HEK293 (cell line): ENCODE results near the gene NSUN6.
"Not testable (repeated sequence)": the region's sequence is repeated elsewhere in the genome, so short reads cannot be mapped to it uniquely, and the experiment has no call there.

Experiments used
- CTCF ChIA-PET: fragments of 350-600 bp; formaldehyde crosslinking; extraction: SDS; loops from one replicate; lab custom pipeline; 2021; ENCODE audit warnings: antibody characterized with exemption; lab: Yijun Ruan, JAX
- POLR2A ChIA-PET: fragments of 300-600 bp; formaldehyde crosslinking; extraction: SDS; loops from one replicate; lab custom pipeline; 2020; ENCODE audit warnings: antibody characterized with exemption, inconsistent platforms; lab: Yijun Ruan, JAX
- H3K27ac ChIP-seq: fragments of 200-500 bp; sonication (Bioruptor generic); 2 replicates; pipeline ENCODE4 v1.5.1; 2014; ENCODE audit warnings: low read depth, low read length, control low read depth, inconsistent platforms; ENCODE audit errors: extremely low read depth
- H3K36me3 ChIP-seq, 2 experiments: fragments of 200-500 bp in 1 of 2; sonication (Bioruptor generic) in 1 of 2; 1 replicate in 1 of 2; 2 replicates in 1 of 2; pipeline ENCODE4 v1.5.1; 2014 to 2017; ENCODE audit warnings: inconsistent platforms in 2 of 2, low read length in 2 of 2; ENCODE audit not compliant: control insufficient read depth in 2 of 2, insufficient read depth in 1 of 2
- H3K4me1 ChIP-seq: fragments of 200-500 bp; sonication (Bioruptor generic); 2 replicates; pipeline ENCODE4 v1.5.1; 2014; ENCODE audit warnings: mild to moderate bottlenecking, low read length, inconsistent platforms; ENCODE audit not compliant: control insufficient read depth, insufficient read depth
- H3K4me3 ChIP-seq: 2 replicates; pipeline ENCODE4 v1.5.1; 2011; ENCODE audit warnings: low read depth, mild to moderate bottlenecking, control low read depth, low read length, moderate library complexity
- H3K9me3 ChIP-seq: fragments of 200-500 bp; sonication (Bioruptor generic); 2 replicates; pipeline ENCODE4 v1.5.1; 2014; ENCODE audit warnings: low read depth, low read length, inconsistent platforms; ENCODE audit not compliant: control insufficient read depth, insufficient read depth
- IKZF3 ChIP-seq: fragments of 450-650 bp; IDR thresholded peaks from 2 replicates; pipeline ENCODE4 v1.5.0; 2018; ENCODE audit warnings: missing biosample characterization, mild to moderate bottlenecking, missing genetic modification characterization, moderate library complexity
- INSM2 ChIP-seq: fragments of 450-650 bp; formaldehyde crosslinking; IDR thresholded peaks from 2 replicates; pipeline ENCODE4 v1.5.1; 2016; ENCODE audit warnings: missing biosample characterization, missing genetic modification characterization
- KLF10 ChIP-seq: fragments of 450-650 bp; IDR thresholded peaks from 2 replicates; pipeline ENCODE4 v1.5.1; 2018; ENCODE audit warnings: missing biosample characterization, mild to moderate bottlenecking, missing genetic modification characterization
- OVOL3 ChIP-seq: fragments of 450-650 bp; formaldehyde crosslinking; IDR thresholded peaks from 2 replicates; pipeline ENCODE4 v1.5.1; 2016; ENCODE audit warnings: missing biosample characterization, missing genetic modification characterization
- PATZ1 ChIP-seq: fragments of 450-650 bp; formaldehyde crosslinking; IDR thresholded peaks from 2 replicates; pipeline ENCODE4 v1.5.1; 2016; ENCODE audit warnings: missing biosample characterization, missing genetic modification characterization
- YY1 ChIP-seq: fragments of 450-650 bp; formaldehyde crosslinking; IDR thresholded peaks from 2 replicates; pipeline ENCODE4 v1.5.1; 2018; ENCODE audit warnings: missing biosample characterization, missing genetic modification characterization
- ZBTB48 ChIP-seq: fragments of 450-650 bp; formaldehyde crosslinking; IDR thresholded peaks from 2 replicates; pipeline ENCODE4 v1.5.1; 2016; ENCODE audit warnings: missing biosample characterization, missing genetic modification characterization
- ZNF140 ChIP-seq: fragments of 450-650 bp; formaldehyde crosslinking; IDR thresholded peaks from 2 replicates; pipeline ENCODE4 v1.5.1; 2016; ENCODE audit warnings: missing biosample characterization, missing genetic modification characterization
- ZNF174 ChIP-seq: fragments of 450-650 bp; formaldehyde crosslinking; IDR thresholded peaks from 2 replicates; pipeline ENCODE4 v1.5.0; 2017; ENCODE audit warnings: missing biosample characterization, mild to moderate bottlenecking, missing genetic modification characterization
- ZNF335 ChIP-seq: fragments of 450-650 bp; formaldehyde crosslinking; conservative IDR thresholded peaks from 2 replicates; pipeline ENCODE4 v1.5.1; 2016; ENCODE audit warnings: missing biosample characterization, missing genetic modification characterization
- ZNF394 ChIP-seq: fragments of 450-650 bp; formaldehyde crosslinking; IDR thresholded peaks from 2 replicates; pipeline ENCODE4 v1.5.1; 2016; ENCODE audit warnings: missing biosample characterization, missing genetic modification characterization, mild to moderate bottlenecking, moderate library complexity, borderline replicate concordance
- ZNF600 ChIP-seq: fragments of 450-650 bp; formaldehyde crosslinking; IDR thresholded peaks from 2 replicates; pipeline ENCODE4 v1.5.1; 2016; ENCODE audit warnings: missing biosample characterization, missing genetic modification characterization
- ZNF654 ChIP-seq: fragments of 450-650 bp; formaldehyde crosslinking; IDR thresholded peaks from 2 replicates; pipeline ENCODE4 v1.5.1; 2016; ENCODE audit warnings: low read depth, missing biosample characterization, missing genetic modification characterization
- ZNF707 ChIP-seq: fragments of 450-650 bp; formaldehyde crosslinking; IDR thresholded peaks from 2 replicates; pipeline ENCODE4 v1.5.1; 2016; ENCODE audit warnings: missing biosample characterization, missing genetic modification characterization
- ZNF747 ChIP-seq: fragments of 450-650 bp; formaldehyde crosslinking; IDR thresholded peaks from 2 replicates; pipeline ENCODE4 v1.5.1; 2016; ENCODE audit warnings: missing biosample characterization, missing genetic modification characterization
- ZNF830 ChIP-seq: fragments of 450-650 bp; IDR thresholded peaks from 2 replicates; pipeline ENCODE4 v1.5.0; 2018; ENCODE audit warnings: missing biosample characterization, missing genetic modification characterization, low read depth, mild to moderate bottlenecking, moderate library complexity
- TF ChIP-seq, protein P1 (sequence below): fragments of 450-650 bp; formaldehyde crosslinking; IDR thresholded peaks from 2 replicates; pipeline ENCODE4; 2016; ENCODE audit warnings: missing biosample characterization, missing genetic modification characterization

The NSUN6 gene

DNA sequence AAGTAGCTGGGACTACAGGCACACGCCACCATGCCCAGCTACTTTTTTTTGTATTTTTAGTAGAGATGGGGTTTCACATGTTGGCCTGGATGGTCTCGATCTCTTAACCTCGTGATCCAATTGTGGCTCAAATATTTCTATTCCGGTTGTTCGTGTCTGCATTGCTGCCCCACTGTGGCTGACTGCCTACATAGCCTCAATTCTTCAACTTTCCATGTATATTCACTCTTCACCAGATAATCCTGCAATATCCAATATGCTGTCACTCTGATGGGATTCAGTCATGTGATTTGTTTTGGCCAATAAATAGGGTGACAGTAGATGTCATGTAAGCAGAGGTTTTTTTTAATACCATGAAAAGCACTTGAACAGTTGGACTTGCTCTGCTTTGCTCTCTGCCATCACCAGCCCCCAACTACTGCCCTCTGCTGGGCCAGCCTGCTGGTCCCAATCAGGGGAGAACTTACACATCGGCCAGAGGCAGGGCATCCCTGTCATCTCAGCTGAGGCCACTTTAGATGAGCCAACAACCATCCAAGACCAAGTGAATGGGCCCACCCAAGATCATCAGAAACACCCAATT, 56.7 kb downstream of the NSUN6 start:
- Histone ChIP-seq H3K27ac (no peak overlapping the region), H3K36me3 (peaks cover 6 to 7% of the 10 kb centered on the region in 2 experiments; a peak in 2 of 3 replicates), H3K9me3 (no peaks in the 10 kb centered on the region), H3K4me1 (no peaks in the 10 kb centered on the region), H3K4me3 (no peak overlapping the region)
- ChIA-PET CTCF (interaction anchor here (0.6 kb wide), 1 partner anchor 68 kb away, joined by 5 read pairs; no protein-coding TSS in a partner anchor), POLR2A (no interaction called here)
- TF ChIP-seq OVOL3 (tag by site-specific recombination) (no peak), INSM2 (tag by site-specific recombination) (no peak), ZNF600 (tag by site-specific recombination) (no peak)

DNA sequence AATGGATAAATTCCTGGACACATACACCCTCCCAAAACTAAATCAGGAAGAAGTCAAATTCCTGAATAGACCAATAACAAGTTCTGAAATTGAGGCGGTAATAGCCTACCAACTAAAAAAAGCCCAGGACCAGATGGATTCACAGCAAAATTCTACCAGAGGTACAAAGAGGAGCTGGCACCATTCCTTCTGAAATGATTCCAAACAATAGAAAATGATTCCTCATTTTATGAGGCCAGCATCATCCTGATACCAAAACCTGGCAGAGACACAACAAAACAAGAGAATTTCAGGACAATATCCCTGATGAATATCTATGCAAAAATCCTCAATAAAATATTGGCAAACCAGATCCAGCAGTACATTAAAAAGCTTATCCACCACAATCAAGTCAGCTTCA, 60.2 kb downstream of the NSUN6 start:
- H3K27ac ChIP-seq, POLR2A ChIA-PET, H3K9me3 ChIP-seq, H3K4me1 ChIP-seq, H3K4me3 ChIP-seq, CTCF ChIA-PET: not testable (repeated sequence)
- peaks cover 6 to 21% of the 10 kb centered on the region in 2 experiments; a peak in 2 of 3 replicates for H3K36me3 ChIP-seq

GRCh38 chr10:18586637-18587036, 64.8 kb downstream of the NSUN6 start:
- POLR2A ChIA-PET, H3K4me3 ChIP-seq, CTCF ChIA-PET: not testable (repeated sequence)

DNA sequence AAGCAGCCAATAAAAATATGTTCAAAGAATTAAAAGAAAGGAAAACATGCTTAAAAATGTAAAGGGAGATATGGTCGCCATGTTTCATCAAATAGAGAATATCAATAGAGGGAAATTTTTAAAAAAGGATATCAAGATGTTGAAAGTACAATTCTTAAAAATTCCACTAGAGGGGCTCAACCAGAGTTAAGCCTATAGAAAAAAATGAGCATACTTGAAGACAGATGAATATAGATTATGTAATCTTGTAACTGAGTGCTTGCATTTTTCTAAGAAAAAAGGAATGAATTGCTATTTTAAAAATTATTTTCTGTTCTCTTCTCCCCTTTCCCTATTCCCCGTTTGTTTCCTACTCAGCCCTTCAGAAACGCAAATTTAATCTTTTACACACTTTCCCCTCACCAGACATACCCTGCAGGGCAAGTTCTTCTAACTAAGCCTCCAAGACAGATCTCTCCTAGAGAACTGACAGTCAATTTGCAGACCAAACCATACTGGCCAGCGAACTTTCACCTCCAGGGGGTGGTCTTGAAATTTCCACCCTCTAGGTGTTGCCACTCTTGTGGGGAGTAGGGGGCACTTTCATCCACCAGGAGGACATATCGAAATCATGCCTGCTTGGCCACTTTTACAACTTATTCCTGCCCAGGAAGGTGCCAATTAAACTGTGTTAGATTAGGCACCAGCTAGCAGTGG, 67.7 kb downstream of the NSUN6 start:
- H3K4me3 ChIP-seq, result no peak overlapping the region
- no peak for TF ChIP-seq YY1 (tag by site-specific recombination)
- no peak for TF ChIP-seq ZNF654
- TF ChIP-seq ZNF335, result no peak
- TF ChIP-seq KLF10 (tag by site-specific recombination), result no peak
- no peak for TF ChIP-seq ZNF140 (tag by site-specific recombination)
- TF ChIP-seq ZNF747 (tag by site-specific recombination), result no peak
- TF ChIP-seq, all 188 proteins: peak for 0
- no peak overlapping the region for H3K27ac ChIP-seq
- peaks cover 0 to 38% of the 10 kb centered on the region in 2 experiments; a peak in 1 of 3 replicates for H3K36me3 ChIP-seq
- ChIA-PET CTCF (interaction anchor here (0.6 to 0.7 kb wide), 3 partner anchors 170 to 1767 kb away, joined by 3 to 4 read pairs (median 3); partner anchors contain the start of gene RSU1), POLR2A (no interaction called here)
- no peaks in the 10 kb centered on the region for H3K4me1 ChIP-seq
- no peaks in the 10 kb centered on the region for H3K9me3 ChIP-seq

More at GRCh38 chr10:18586637-18587036, 64.8 kb downstream of the NSUN6 start:
- H3K4me1 ChIP-seq, H3K27ac ChIP-seq, H3K9me3 ChIP-seq: not testable (repeated sequence)
- H3K36me3 ChIP-seq, result peaks cover 0 to 21% of the 10 kb centered on the region in 2 experiments; a peak in 1 of 3 replicates

- H3K4me1 ChIP-seq, result no peaks in the 10 kb centered on the region
- ChIA-PET POLR2A (no interaction called here), CTCF (interaction anchor here (0.6 kb wide), 1 partner anchor 169 kb away, joined by 4 read pairs; no protein-coding TSS in a partner anchor)
- no peaks in the 10 kb centered on the region for H3K9me3 ChIP-seq
- peaks cover 0 to 40% of the 10 kb centered on the region in 2 experiments; a peak in 1 of 3 replicates for H3K36me3 ChIP-seq
- no peak overlapping the region for H3K4me3 ChIP-seq
- H3K27ac ChIP-seq, result no peak overlapping the region
- TF ChIP-seq ZBTB48 (tag by site-specific recombination) (no peak), PATZ1 (tag by site-specific recombination) (no peak), ZNF600 (tag by site-specific recombination) (no peak), ZNF707 (tag by site-specific recombination) (no peak), ZNF394 (no peak), ZNF830 (tag by site-specific recombination) (no peak), ZNF174 (tag by site-specific recombination) (no peak), IKZF3 (tag by site-specific recombination) (no peak)
- TF ChIP-seq, protein P1, sequence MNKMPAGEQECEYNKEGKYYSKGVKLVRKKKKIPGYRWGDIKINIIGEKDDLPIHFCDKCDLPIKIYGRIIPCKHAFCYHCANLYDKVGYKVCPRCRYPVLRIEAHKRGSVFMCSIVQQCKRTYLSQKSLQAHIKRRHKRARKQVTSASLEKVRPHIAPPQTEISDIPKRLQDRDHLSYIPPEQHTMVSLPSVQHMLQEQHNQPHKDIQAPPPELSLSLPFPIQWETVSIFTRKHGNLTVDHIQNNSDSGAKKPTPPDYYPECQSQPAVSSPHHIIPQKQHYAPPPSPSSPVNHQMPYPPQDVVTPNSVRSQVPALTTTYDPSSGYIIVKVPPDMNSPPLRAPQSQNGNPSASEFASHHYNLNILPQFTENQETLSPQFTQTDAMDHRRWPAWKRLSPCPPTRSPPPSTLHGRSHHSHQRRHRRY (tag by site-specific recombination), result no peak
These were observed 68.6 kb downstream of the NSUN6 start for GRCh38 chr10:18582803-18583202.
